CD4-positive, alpha-beta T cell treated with Interleukin-2 at 100 ng/mL for 4 hours (primary cell): Measurements from ENCODE around the gene TPD52L3.

Source experiments
- DNase-seq: peaks from one replicate; pipeline ENCODE4 v3.0.0-alpha.2; 2020; ENCODE audit warnings: low spot score

Gene TPD52L3

GRCh38 chr9:6328103-6328502 lies at the start of gene TPD52L3:
TPD52L3 (plus strand) TSS chr9:6328375; CDS start chr9:6328596, 221 bp downstream.
- no peak for DNase-seq

GRCh38 chr9:6301858-6302257 lies 26.3 kb upstream of the TPD52L3 start:
- DNase-seq: no peak

- no peak for DNase-seq
Observed at GRCh38 chr9:6302417-6302816, 25.8 kb upstream of the TPD52L3 start.

- DNase-seq: no peak
Observed at GRCh38 chr9:6304232-6304631, 23.9 kb upstream of the TPD52L3 start.

GRCh38 chr9:6305954-6306563 lies 22.1 kb upstream of the TPD52L3 start:
- peak; percentile 5 for DNase-seq

- DNase-seq: no peak
Observed at GRCh38 chr9:6307551-6308096, 20.6 kb upstream of the TPD52L3 start.

- DNase-seq: no peak
Observed at GRCh38 chr9:6330958-6331634, 2.9 kb downstream of the TPD52L3 start.

GRCh38 chr9:6334305-6334704 lies 6.1 kb downstream of the TPD52L3 start:
- no peak for DNase-seq

GRCh38 chr9:6348766-6349165 lies 20.6 kb downstream of the TPD52L3 start:
- DNase-seq: no peak

- DNase-seq: no peak
Observed at GRCh38 chr9:6351737-6352136, 23.6 kb downstream of the TPD52L3 start.

GRCh38 chr9:6354072-6354686 lies 26.0 kb downstream of the TPD52L3 start:
- DNase-seq: peak; percentile 69

GRCh38 chr9:6355728-6356127 lies 27.6 kb downstream of the TPD52L3 start:
- DNase-seq: no peak

- no peak for DNase-seq
Observed at GRCh38 chr9:6356441-6356840, 28.3 kb downstream of the TPD52L3 start.

GRCh38 chr9:6356904-6357303 lies 28.7 kb downstream of the TPD52L3 start:
- no peak for DNase-seq

- DNase-seq: no peak
Observed at GRCh38 chr9:6367128-6367890, 39.1 kb downstream of the TPD52L3 start.

- DNase-seq: no peak
Observed at GRCh38 chr9:6368831-6369230, 40.7 kb downstream of the TPD52L3 start.
